MM.1S (cell line): ENCODE data around the gene C1orf146.

ENCODE experiments used
- DNase-seq: peaks from one replicate; pipeline ENCODE4 v3.0.0-alpha.2; 2015
- H2AFZ ChIP-seq: fragments of 300-600 bp; sonication (generic); 2 replicates; pipeline ENCODE4 v1.6.0; 2016; ENCODE audit warnings: antibody characterized with exemption, low read length
- H3F3A ChIP-seq: fragments of 300-600 bp; sonication (generic); 2 replicates; pipeline ENCODE4 v1.6.1; 2016; ENCODE audit warnings: mild to moderate bottlenecking, antibody characterized with exemption, low read length, moderate library complexity, mixed read lengths; ENCODE audit not compliant: insufficient read depth
- H3K27ac ChIP-seq: fragments of 300-600 bp; sonication (generic); 2 replicates; pipeline ENCODE4 v1.5.1; 2016; ENCODE audit warnings: mild to moderate bottlenecking, low read length
- H3K27me3 ChIP-seq: fragments of 300-600 bp; sonication (generic); replicated peaks from 2 replicates; pipeline ENCODE4 v1.6.0; 2016; ENCODE audit warnings: low read length; ENCODE audit not compliant: insufficient read depth
- H3K36me3 ChIP-seq: fragments of 300-600 bp; sonication (generic); replicated peaks from 2 replicates; pipeline ENCODE4 v1.6.1; 2016; ENCODE audit warnings: mild to moderate bottlenecking, low read length, mixed read lengths; ENCODE audit not compliant: insufficient read depth
- H3K4me1 ChIP-seq: fragments of 300-600 bp; sonication (generic); 2 replicates; pipeline ENCODE4 v1.6.1; 2016; ENCODE audit warnings: low read length, mixed read lengths
- H3K4me2 ChIP-seq: fragments of 300-600 bp; sonication (generic); 2 replicates; pipeline ENCODE4 v1.6.0; 2016; ENCODE audit warnings: low read depth, low read length
- H3K4me3 ChIP-seq: fragments of 300-600 bp; sonication (generic); 2 replicates; pipeline ENCODE4 v1.5.1; 2016; ENCODE audit warnings: low read length, mixed read lengths
- H3K79me2 ChIP-seq: fragments of 300-600 bp; sonication (generic); 2 replicates; pipeline ENCODE4 v1.6.1; 2016; ENCODE audit warnings: mixed run types, low read length, mixed read lengths
- H3K9ac ChIP-seq: fragments of 300-600 bp; sonication (generic); 2 replicates; pipeline ENCODE4 v1.6.1; 2016; ENCODE audit warnings: low read length, mixed read lengths
- H3K9me2 ChIP-seq: fragments of 300-600 bp; sonication (generic); replicated peaks from 2 replicates; pipeline ENCODE4 v1.6.1; 2016; ENCODE audit warnings: mild to moderate bottlenecking, low read length, mixed read lengths; ENCODE audit not compliant: insufficient read depth
- H3K9me3 ChIP-seq: fragments of 300-600 bp; sonication (generic); replicated peaks from 2 replicates; pipeline ENCODE4 v1.6.1; 2016; ENCODE audit warnings: mild to moderate bottlenecking, low read length, mixed read lengths; ENCODE audit not compliant: insufficient read depth
- H4K20me1 ChIP-seq: fragments of 300-600 bp; sonication (generic); 2 replicates; pipeline ENCODE4 v1.6.1; 2016; ENCODE audit warnings: mild to moderate bottlenecking, low read length, moderate library complexity, mixed read lengths; ENCODE audit not compliant: insufficient read depth
- EZH2 ChIP-seq: fragments of 300-600 bp; sonication (generic); optimal IDR thresholded peaks from 2 replicates; pipeline ENCODE3; 2017; ENCODE audit warnings: low read depth, mild to moderate bottlenecking, antibody characterized with exemption, low read length, mixed read lengths
- EZH2phosphoT487 ChIP-seq: fragments of 300-600 bp; sonication (generic); IDR thresholded peaks from 2 replicates; pipeline ENCODE4 v1.6.1; 2018; ENCODE audit warnings: antibody characterized with exemption, low read length
- TF ChIP-seq, protein P1 (sequence below): fragments of 300-600 bp; sonication (generic); IDR thresholded peaks from 2 replicates; pipeline ENCODE4 v1.5.1; 2016; ENCODE audit warnings: antibody characterized with exemption, low read length, mixed read lengths

Gene C1orf146

DNA sequence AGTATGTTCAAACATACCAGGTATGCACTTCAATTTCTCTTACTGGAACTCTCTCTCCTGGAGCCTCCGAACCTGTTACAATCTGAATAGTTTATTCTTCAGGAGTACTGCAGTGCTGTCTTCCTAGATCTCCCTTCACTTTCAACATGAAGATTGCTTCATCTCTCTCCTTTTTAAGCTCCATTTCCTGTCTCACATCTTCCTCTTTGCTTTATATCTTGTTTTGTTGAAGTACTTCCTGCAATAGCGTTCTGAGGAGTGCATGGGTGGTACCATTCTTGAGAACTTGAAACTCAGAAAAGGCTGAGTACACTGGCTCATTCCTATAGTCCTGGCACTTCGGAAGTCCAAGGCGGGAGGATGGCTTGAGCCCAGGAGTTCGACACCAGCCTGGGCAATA lies 15.7 kb upstream of the C1orf146 start:
- H2AFZ ChIP-seq: no peak overlapping the region
- H3K9me3 ChIP-seq: no peaks in the 10 kb centered on the region
- no peaks in the 10 kb centered on the region for H3K79me2 ChIP-seq
- no peak overlapping the region for H3K4me2 ChIP-seq
- H3K4me3 ChIP-seq: no peak overlapping the region
- H3F3A ChIP-seq: no peaks in the 10 kb centered on the region
- H3K27me3 ChIP-seq: no peaks in the 10 kb centered on the region
- H3K9ac ChIP-seq: no peak overlapping the region
- TF ChIP-seq EZH2phosphoT487 (no peak), EZH2 (no peak)
- TF ChIP-seq, protein P1, sequence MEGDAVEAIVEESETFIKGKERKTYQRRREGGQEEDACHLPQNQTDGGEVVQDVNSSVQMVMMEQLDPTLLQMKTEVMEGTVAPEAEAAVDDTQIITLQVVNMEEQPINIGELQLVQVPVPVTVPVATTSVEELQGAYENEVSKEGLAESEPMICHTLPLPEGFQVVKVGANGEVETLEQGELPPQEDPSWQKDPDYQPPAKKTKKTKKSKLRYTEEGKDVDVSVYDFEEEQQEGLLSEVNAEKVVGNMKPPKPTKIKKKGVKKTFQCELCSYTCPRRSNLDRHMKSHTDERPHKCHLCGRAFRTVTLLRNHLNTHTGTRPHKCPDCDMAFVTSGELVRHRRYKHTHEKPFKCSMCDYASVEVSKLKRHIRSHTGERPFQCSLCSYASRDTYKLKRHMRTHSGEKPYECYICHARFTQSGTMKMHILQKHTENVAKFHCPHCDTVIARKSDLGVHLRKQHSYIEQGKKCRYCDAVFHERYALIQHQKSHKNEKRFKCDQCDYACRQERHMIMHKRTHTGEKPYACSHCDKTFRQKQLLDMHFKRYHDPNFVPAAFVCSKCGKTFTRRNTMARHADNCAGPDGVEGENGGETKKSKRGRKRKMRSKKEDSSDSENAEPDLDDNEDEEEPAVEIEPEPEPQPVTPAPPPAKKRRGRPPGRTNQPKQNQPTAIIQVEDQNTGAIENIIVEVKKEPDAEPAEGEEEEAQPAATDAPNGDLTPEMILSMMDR: no peak
- no peaks in the 10 kb centered on the region for H3K4me1 ChIP-seq
- no peak overlapping the region for H3K27ac ChIP-seq
- no peaks in the 10 kb centered on the region for H3K36me3 ChIP-seq
- H4K20me1 ChIP-seq: no peaks in the 10 kb centered on the region
- H3K9me2 ChIP-seq: no peaks in the 10 kb centered on the region
- no peak for DNase-seq

DNA sequence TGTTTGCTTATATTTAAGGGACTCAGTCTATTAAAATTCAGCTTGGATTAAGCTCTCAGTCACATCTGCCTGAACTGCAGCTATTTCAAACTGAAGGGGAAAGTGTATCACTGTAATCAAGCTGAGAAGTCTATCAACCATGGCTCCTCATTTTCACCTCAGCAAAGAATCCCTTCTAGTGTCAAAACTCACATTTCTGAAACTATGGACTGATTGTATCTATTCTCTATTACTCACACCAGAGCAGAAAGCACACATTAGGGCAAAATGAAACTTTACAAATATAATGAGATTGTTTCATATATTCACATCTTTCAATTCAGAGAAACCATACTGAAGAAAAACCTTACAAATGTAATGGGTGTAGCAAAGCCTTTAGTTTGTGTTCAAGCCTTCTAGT lies 14.6 kb upstream of the C1orf146 start:
- no peak for TF ChIP-seq EZH2
- TF ChIP-seq, protein P1: no peak
- no peak for TF ChIP-seq EZH2phosphoT487
- Histone ChIP-seq H3K36me3 (no peaks in the 10 kb centered on the region), H3F3A (no peaks in the 10 kb centered on the region), H3K4me3 (no peak overlapping the region), H4K20me1 (no peaks in the 10 kb centered on the region), H3K27ac (no peak overlapping the region), H3K4me2 (no peak overlapping the region), H3K27me3 (no peaks in the 10 kb centered on the region), H3K9me2 (no peaks in the 10 kb centered on the region), H3K9ac (no peak overlapping the region), H3K9me3 (no peaks in the 10 kb centered on the region), H3K4me1 (no peaks in the 10 kb centered on the region), H3K79me2 (no peaks in the 10 kb centered on the region), H2AFZ (no peak overlapping the region)
- no peak for DNase-seq

- Histone ChIP-seq H3K9me3 (no peaks in the 10 kb centered on the region), H3F3A (no peaks in the 10 kb centered on the region), H3K27ac (no peak overlapping the region), H3K9me2 (no peaks in the 10 kb centered on the region), H3K79me2 (no peaks in the 10 kb centered on the region), H3K9ac (no peak overlapping the region), H3K4me3 (no peak overlapping the region), H3K4me2 (no peak overlapping the region), H4K20me1 (no peaks in the 10 kb centered on the region), H3K27me3 (no peaks in the 10 kb centered on the region), H3K36me3 (no peaks in the 10 kb centered on the region), H2AFZ (no peak overlapping the region), H3K4me1 (no peaks in the 10 kb centered on the region)
- no peak for DNase-seq
- TF ChIP-seq EZH2phosphoT487 (no peak), EZH2 (no peak)
- TF ChIP-seq, protein P1: no peak
These were observed 7.0 kb upstream of the C1orf146 start for GRCh38 chr1:92210701-92211100.

DNA sequence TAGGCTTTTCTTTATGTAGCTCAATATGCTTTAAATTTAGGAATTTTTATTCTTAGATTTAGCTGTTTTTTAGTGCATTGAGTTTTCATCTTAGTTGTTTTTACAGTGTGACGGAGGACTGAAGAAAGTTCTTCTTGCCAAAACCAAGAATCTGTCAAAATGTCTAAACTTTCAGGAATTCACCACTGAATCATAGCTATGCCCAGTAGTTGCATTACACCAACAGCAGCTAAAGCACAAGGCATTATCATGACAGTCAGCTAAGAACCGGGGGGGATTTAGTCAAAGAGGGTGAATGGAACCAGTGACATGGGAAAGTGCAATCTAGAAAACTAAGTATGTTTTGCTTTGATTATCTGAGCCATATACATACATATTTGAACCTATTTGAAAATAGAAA lies 6.5 kb upstream of the C1orf146 start:
- no peak for DNase-seq
- TF ChIP-seq EZH2phosphoT487 (no peak), EZH2 (no peak)
- TF ChIP-seq, protein P1: no peak
- no peaks in the 10 kb centered on the region for H3K79me2 ChIP-seq
- no peak overlapping the region for H3K4me3 ChIP-seq
- H3K9me2 ChIP-seq: no peaks in the 10 kb centered on the region
- no peak overlapping the region for H3K27ac ChIP-seq
- no peak overlapping the region for H3K9ac ChIP-seq
- no peaks in the 10 kb centered on the region for H3K36me3 ChIP-seq
- H4K20me1 ChIP-seq: no peaks in the 10 kb centered on the region
- H3K27me3 ChIP-seq: no peaks in the 10 kb centered on the region
- no peaks in the 10 kb centered on the region for H3K9me3 ChIP-seq
- H3K4me1 ChIP-seq: no peaks in the 10 kb centered on the region
- no peaks in the 10 kb centered on the region for H3F3A ChIP-seq
- no peak overlapping the region for H2AFZ ChIP-seq
- no peak overlapping the region for H3K4me2 ChIP-seq
